ENCODE results near the gene KCNQ1.

GRCh38 chr11:2747248-2748027 lies 302.6 kb downstream of the KCNQ1 start:
- TF ChIP-seq EZH2 (IDR thresholded peaks at IDR 0.05; ENCODE audit: borderline replicate concordance, low read depth, low read length, severe bottlenecking) (no peak), CTCF (IDR thresholded peaks at IDR 0.05; ENCODE audit: extremely low read depth in 1 of 2, insufficient read depth in 1 of 2, low read depth in 1 of 2, low read length in 2 of 2) (no peak), MAX (IDR thresholded peaks at IDR 0.05; ENCODE audit: insufficient read depth, insufficient read length) (no peak), JUN (IDR thresholded peaks at IDR 0.05; ENCODE audit: borderline replicate concordance, insufficient read depth, insufficient read length, low read depth) (no peak), POLR2A (IDR thresholded peaks at IDR 0.05; ENCODE audit: low read depth, low read length) (no peak)
